ENCODE measurements around the gene ACBD4.

DNA sequence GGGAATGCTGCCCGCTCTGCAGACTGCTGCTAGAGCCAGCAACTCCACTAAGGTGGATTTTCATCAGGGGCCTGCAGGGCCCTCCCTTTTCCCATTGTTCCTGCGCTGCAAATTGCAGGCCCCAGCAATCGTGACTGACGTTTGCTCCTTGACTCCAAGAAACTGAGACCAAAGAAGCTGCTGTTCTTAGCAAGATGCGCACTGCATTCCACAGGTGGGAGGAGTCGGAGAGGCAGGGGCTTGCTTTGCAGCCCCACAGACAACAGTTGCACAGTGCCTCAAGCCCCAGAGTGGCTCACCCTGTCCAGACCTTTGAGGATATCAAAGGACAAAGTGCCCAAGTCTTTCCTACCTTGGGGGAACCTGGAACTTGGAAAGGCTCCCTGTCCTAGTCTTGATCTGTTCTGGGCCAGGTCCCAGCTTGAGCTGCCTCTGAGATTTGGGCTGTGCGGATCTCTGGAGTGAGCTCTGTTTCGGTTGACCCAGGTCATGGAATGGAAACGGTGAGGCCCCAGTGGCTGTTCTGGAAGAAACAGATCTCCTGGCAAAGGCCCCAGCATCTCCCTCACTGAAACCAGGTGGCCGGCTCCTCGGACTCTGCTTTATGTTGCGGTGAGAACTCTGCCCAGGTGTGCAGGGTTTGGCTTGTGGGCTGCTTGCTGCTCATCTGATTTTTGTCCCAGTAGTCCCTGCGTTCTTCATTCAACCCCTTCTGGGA, 28.0 kb upstream of the ACBD4 start:
- TF ChIP-seq POLR2A (IDR thresholded peaks at IDR 0.05; ENCODE audit: low read length) = no peak
- no peak for TF ChIP-seq GATA1 (IDR thresholded peaks at IDR 0.05; ENCODE audit: low read depth, low read length)

All from erythroblast (primary cell).